Breast epithelium (tissue), 4 donors: Measurements from ENCODE around the gene CTIF. TPM values are rescaled to one million over a fixed set of nuclear protein-coding genes. Genes with fewer than 3 reads are reported as not detected.
A peak's percentile ranks its signal among the peaks of the same experiment; 100 is the strongest.

Experiments
- DNase-seq, 2 donors: peaks; one replicate each; pipeline ENCODE4 v3.0.0-alpha.2; 2019; ENCODE audit warnings: low spot score in 2 of 2
- H3K27ac ChIP-seq, 2 donors: fragments of 200-600 bp; sonication (generic) in 1 of 2; one replicate each; pipeline ENCODE4 v1.5.1; 2016 to 2019; ENCODE audit warnings: mild to moderate bottlenecking in 1 of 2
- H3K27me3 ChIP-seq, 2 donors: fragments of 200-600 bp; sonication (generic) in 1 of 2; one replicate each; pipeline versions ENCODE4 v1.5.1 to v1.6.0; 2017 to 2019; ENCODE audit warnings: control low read depth in 1 of 2, mild to moderate bottlenecking in 1 of 2
- H3K36me3 ChIP-seq: fragments of 200-600 bp; one replicate; pipeline ENCODE4 v1.5.1; 2019
- H3K4me1 ChIP-seq, 2 donors: fragments of 200-600 bp; sonication (generic); one replicate each; pipeline ENCODE4 v1.5.1; 2016 to 2019; ENCODE audit warnings: control low read depth in 1 of 2
- H3K4me3 ChIP-seq, 3 donors: fragments of 200-600 bp; sonication (generic); 1 replicate in 2 of 3; 2 replicates in 1 of 3; pipeline ENCODE4 v1.5.1; 2016 to 2019; ENCODE audit warnings: mild to moderate bottlenecking in 3 of 3, moderate library complexity in 2 of 3
- H3K9me3 ChIP-seq, 2 donors: fragments of 200-600 bp; sonication (generic) in 1 of 2; one replicate each; pipeline ENCODE4 v1.5.1; 2016 to 2019; ENCODE audit warnings: control low read depth in 1 of 2
- CTCF ChIP-seq, 3 donors: fragments of 450-650 bp; IDR thresholded peaks; one replicate each; pipeline ENCODE4 v1.5.1; 2016 to 2017; ENCODE audit warnings: antibody characterized with exemption in 3 of 3, mild to moderate bottlenecking in 3 of 3, moderate library complexity in 3 of 3
- POLR2A ChIP-seq: fragments of 450-650 bp; IDR thresholded peaks from one replicate; pipeline ENCODE4 v1.6.1; 2016; ENCODE audit warnings: antibody characterized with exemption, mild to moderate bottlenecking, moderate library complexity
- POLR2AphosphoS5 ChIP-seq, 3 donors: sonication (generic); formaldehyde crosslinking; IDR thresholded peaks; one replicate each; pipeline ENCODE4 v1.6.1; 2017; ENCODE audit warnings: antibody characterized with exemption in 3 of 3
- intact Hi-C: fragments of 100-400 bp; cut with DNase I; formaldehyde crosslinking; loops from one replicate; pipeline ENCODE4 v1.15.1; 2023; ENCODE audit warnings: low total_unique reads
- total RNA-seq, 3 donors: library from RNA; depleted of rRNA; stranded (reverse); fragments of >200 nt; gene quantifications; one replicate each; pipeline ENCODE4 v1.1.0, GENCODE V29; 2016

CTIF gene
- total RNA-seq, 3 donors from 2014 or later, result 28.8 to 78.9 (median 32.6) TPM

DNA sequence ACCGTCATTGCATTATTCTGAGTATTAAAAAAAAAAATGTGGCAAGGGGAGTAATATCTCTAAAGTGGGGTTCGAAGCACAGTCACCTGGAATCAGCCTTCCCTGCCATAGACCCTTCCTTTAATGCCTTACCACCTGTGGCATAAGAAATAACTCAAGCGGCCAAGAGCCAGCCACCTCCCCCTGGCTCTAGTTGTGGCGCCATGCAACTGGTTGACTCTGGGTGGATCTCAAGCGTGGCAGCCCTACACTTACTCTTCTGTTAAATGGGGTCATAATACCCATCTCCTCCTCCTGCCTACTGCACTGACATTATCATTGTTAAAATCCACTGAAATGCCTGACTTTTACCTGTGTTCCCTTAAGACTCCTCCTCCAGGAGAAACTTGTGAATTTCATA is 236.1 kb downstream of the CTIF start:
- Histone ChIP-seq H3K4me3 (no peak overlapping the region), H3K4me1 (no peaks in the 10 kb centered on the region), H3K36me3 (no peaks in the 10 kb centered on the region), H3K27ac (no peak overlapping the region), H3K27me3 (no peaks in the 10 kb centered on the region), H3K9me3 (no peaks in the 10 kb centered on the region)
- TF ChIP-seq POLR2A (no peak), POLR2AphosphoS5 (IDR thresholded peaks at IDR 0.05) (no peak), CTCF (IDR thresholded peaks at IDR 0.05) (no peak)
- DNase-seq, result no peak
- intact Hi-C loops, result loop anchor here (5.0 kb wide), 1 partner anchor 432 kb away; no protein-coding TSS in a partner anchor

GRCh38 chr18:48775372-48776155 is 236.7 kb downstream of the CTIF start:
- no peak overlapping the region for H3K4me3 ChIP-seq
- no peak overlapping the region for H3K27ac ChIP-seq
- H3K9me3 ChIP-seq, result no peaks in the 10 kb centered on the region
- TF ChIP-seq POLR2AphosphoS5 (IDR thresholded peaks at IDR 0.05), result no peak
- no peak for TF ChIP-seq POLR2A
- no peak for TF ChIP-seq CTCF (IDR thresholded peaks at IDR 0.05)
- DNase-seq, result no peak
- no peaks in the 10 kb centered on the region for H3K27me3 ChIP-seq
- intact Hi-C loops, result no loop called here
- H3K36me3 ChIP-seq, result no peaks in the 10 kb centered on the region
- H3K4me1 ChIP-seq, result peaks cover 0 to 3% of the 10 kb centered on the region in 2 donors

GRCh38 chr18:48776156-48776555 is 237.3 kb downstream of the CTIF start:
- Histone ChIP-seq H3K36me3 (no peaks in the 10 kb centered on the region), H3K27ac (no peak overlapping the region), H3K4me3 (no peak overlapping the region), H3K9me3 (no peaks in the 10 kb centered on the region), H3K27me3 (no peaks in the 10 kb centered on the region), H3K4me1 (peaks cover 0 to 4% of the 10 kb centered on the region in 2 donors)
- DNase-seq, result no peak
- intact Hi-C loops, result no loop called here
- TF ChIP-seq POLR2AphosphoS5 (IDR thresholded peaks at IDR 0.05) (no peak), POLR2A (no peak), CTCF (IDR thresholded peaks at IDR 0.05) (no peak)

DNA sequence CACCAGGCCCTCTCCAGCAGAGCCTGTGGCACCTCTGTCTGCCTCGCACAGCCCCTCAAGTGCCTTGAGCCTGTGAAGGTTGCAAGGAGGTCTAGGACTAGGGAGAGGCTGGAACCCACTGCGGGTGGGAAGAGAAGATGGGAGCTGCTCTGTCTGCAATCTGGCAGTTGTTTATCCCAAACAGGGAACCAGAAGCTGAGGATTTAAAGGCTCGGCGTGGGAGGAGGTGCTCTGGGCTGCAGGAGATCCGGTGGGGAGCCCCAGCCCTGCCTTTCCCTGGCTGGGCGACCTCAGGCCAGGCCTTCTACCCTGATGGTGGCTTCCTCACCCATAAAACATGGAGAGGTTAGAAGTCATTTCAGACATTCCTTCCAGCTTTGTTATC is 237.8 kb downstream of the CTIF start:
- Histone ChIP-seq H3K4me1 (peaks cover 0 to 4% of the 10 kb centered on the region in 2 donors), H3K27ac (no peak overlapping the region), H3K27me3 (no peaks in the 10 kb centered on the region), H3K4me3 (no peak overlapping the region), H3K9me3 (no peaks in the 10 kb centered on the region), H3K36me3 (no peaks in the 10 kb centered on the region)
- TF ChIP-seq CTCF (IDR thresholded peaks at IDR 0.05), result no peak
- no peak for DNase-seq
- intact Hi-C loops, result no loop called here

DNA sequence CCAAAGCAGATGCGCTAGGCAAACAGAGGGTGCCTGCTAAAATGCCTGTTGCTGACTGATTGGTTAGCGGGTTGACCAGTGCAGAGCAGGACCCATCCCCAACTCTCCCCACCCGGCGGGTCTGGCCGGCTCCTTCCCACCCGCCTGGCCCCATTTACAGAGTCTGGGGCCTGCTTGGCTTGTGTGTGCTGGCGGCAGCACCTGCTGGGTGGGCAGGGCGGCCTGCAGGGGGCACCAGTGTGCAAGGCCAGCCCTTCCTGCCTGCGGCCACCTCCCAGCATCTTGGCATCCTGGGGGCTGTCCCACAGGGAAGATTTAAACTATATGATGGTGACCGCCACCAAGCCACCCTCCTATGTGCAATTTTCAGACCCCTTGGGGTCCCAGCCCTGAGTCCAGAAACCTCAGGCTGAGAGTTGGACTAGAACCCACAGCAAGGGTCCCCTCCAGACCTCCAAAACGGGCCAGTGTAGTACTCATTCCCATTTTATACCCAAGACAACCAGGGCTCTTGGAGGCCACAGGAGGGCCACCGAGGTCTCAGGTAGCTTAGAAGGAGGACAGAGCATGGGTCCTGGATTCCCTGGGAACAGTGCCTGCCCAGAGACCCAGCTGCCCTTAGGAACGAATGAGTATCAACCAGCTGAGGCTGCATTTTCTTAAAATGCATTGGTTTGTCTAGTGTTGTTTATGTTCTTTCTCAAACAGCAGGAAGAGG is 238.4 kb downstream of the CTIF start:
- Histone ChIP-seq H3K4me3 (no peak overlapping the region), H3K4me1 (peaks cover 1 to 4% of the 10 kb centered on the region in 2 donors), H3K36me3 (no peaks in the 10 kb centered on the region), H3K9me3 (no peaks in the 10 kb centered on the region), H3K27ac (peak overlapping the region in 1 of 2 donors; percentile 61), H3K27me3 (no peaks in the 10 kb centered on the region)
- intact Hi-C loops, result no loop called here
- no peak for DNase-seq
- TF ChIP-seq POLR2AphosphoS5 (IDR thresholded peaks at IDR 0.05) (no peak), POLR2A (no peak), CTCF (IDR thresholded peaks at IDR 0.05) (peak in 2 of 3 donors; percentile 51 to 56)
